C4-2B (cell line): ENCODE data around the gene APLP1.

Experiments
- CTCF ChIP-seq: fragments of 450-650 bp; conservative IDR thresholded peaks from 2 replicates; pipeline ENCODE4 v1.5.1; 2017; ENCODE audit warnings: mild to moderate bottlenecking
- ZFX ChIP-seq: fragments of 450-650 bp; IDR thresholded peaks from 2 replicates; pipeline ENCODE4 v1.6.1; 2017

- no peak for TF ChIP-seq CTCF
- no peak for TF ChIP-seq ZFX
Observed at GRCh38 chr19:35832054-35832453, 36.3 kb upstream of the APLP1 start.
